ENCODE data around the gene FOXD2.
A peak's percentile ranks its signal among the peaks of the same experiment; 100 is the strongest.

FOXD2 gene

DNA sequence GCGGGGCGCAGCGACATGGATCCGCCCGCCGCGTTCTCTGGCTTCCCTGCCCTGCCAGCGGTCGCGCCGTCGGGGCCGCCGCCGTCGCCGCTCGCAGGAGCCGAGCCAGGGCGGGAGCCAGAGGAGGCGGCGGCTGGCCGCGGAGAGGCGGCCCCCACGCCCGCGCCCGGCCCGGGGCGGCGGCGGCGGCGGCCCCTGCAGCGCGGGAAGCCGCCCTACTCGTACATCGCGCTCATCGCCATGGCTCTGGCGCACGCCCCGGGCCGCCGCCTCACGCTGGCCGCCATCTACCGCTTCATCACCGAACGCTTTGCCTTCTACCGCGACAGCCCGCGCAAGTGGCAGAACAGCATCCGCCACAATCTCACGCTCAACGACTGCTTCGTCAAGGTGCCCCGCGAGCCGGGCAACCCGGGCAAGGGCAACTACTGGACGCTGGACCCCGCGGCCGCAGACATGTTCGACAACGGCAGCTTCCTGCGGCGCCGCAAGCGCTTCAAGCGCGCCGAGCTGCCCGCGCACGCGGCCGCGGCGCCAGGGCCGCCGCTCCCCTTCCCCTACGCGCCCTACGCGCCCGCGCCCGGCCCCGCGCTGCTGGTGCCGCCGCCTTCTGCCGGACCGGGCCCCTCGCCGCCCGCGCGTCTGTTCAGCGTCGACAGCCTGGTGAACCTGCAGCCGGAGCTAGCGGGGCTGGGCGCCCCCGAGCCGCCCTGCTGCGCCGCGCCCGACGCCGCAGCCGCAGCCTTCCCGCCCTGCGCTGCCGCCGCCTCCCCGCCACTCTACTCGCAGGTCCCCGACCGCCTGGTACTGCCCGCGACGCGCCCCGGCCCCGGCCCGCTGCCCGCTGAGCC, 21.3 kb upstream of the FOXD2 start:
- Histone ChIP-seq H3K27me3 (ENCODE audit: control insufficient read depth, insufficient read depth, low read length) (peaks cover 63% of the 10 kb centered on the region), H3K4me1 (ENCODE audit: control insufficient read depth, insufficient read depth, low read length) (no peaks in the 10 kb centered on the region), H3K27ac (ENCODE audit: low read length) (no peak overlapping the region), H3K4me3 (ENCODE audit: low read length) (peak overlapping the region; percentile 17; the same call in 1 of the 2 replicates), H3K9me3 (ENCODE audit: control insufficient read depth, insufficient read depth, low read length) (no peaks in the 10 kb centered on the region), H3K36me3 (ENCODE audit: control insufficient read depth, insufficient read depth, low read length) (no peaks in the 10 kb centered on the region)
- no peak for DNase-seq (ENCODE audit: low read depth, low spot score)
- WGBS (ENCODE audit: insufficient coverage, insufficient read length): no CpG with 5 or more reads among the region's 134 CpGs

DNA sequence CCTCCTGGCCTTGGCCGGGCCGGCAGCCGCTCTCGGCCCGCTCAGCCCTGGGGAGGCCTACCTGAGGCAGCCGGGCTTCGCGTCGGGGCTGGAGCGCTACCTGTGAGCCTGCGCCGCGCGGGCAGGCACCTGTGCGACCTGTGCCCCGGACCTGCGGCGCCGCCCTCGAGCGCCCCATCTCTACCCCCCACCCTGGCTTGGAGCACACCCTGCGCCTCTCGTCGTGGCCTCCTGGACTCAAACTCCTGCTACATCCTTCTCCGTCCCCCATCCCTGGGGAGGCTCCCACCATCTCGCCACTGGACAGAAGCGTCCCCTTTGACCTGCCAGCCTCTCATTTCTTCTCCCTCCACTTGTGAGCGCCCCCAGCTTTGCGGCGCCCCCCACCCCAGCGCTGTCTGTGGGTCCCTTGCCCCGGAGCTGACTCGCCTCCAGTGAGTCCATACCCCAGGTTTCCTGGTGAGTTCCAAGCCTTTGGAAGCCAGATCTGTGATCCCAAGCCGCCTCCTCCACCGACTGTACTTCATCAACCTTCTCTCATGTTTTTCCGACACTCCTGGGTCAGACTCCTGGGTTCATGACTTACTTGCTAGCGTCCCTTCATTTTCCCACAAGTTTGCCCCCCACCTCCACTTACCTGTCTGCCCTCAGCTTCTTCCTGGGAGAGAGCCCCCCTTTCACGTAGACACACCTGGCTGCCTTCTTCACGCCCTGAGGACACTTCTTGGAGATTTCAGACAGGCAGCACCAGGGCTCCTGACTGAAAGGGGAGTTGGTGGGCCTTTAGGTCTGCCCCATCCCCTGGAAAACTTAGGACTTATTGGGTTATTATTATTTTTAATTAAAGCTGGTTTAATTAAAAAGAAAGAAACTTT, 20.4 kb upstream of the FOXD2 start:
- Histone ChIP-seq H3K4me1 (ENCODE audit: control insufficient read depth, insufficient read depth, low read length) (no peaks in the 10 kb centered on the region), H3K27me3 (ENCODE audit: control insufficient read depth, insufficient read depth, low read length) (peaks cover 64% of the 10 kb centered on the region), H3K27ac (ENCODE audit: low read length) (no peak overlapping the region), H3K4me3 (ENCODE audit: low read length) (peak overlapping the region; percentile 8; the same call in 1 of the 2 replicates), H3K9me3 (ENCODE audit: control insufficient read depth, insufficient read depth, low read length) (no peaks in the 10 kb centered on the region), H3K36me3 (ENCODE audit: control insufficient read depth, insufficient read depth, low read length) (no peaks in the 10 kb centered on the region)
- no peak for DNase-seq (ENCODE audit: low read depth, low spot score)
- no CpG with 5 or more reads among the region's 39 CpGs for WGBS (ENCODE audit: insufficient coverage, insufficient read length)

DNA sequence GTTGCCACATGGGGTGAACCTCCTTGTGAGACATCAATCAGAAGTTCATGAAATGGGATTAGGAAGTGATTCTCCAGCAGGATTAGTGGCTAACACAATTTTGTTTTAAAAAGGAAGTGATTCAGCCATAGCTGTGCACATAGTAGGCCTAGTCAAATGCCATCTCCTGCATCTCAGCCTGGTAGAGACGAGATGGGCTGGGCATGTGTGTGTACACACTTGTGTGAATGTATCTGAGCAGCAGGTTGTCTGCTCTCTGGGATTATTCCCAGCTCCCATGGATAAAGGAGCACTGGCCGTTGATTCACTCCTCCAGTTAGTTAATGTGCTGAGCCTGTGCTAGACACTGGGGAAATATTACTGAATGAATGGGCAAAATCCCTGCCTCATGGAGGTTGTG, 19.7 kb upstream of the FOXD2 start:
- Histone ChIP-seq H3K36me3 (ENCODE audit: control insufficient read depth, insufficient read depth, low read length) (no peaks in the 10 kb centered on the region), H3K4me3 (ENCODE audit: low read length) (no peak overlapping the region), H3K27me3 (ENCODE audit: control insufficient read depth, insufficient read depth, low read length) (peaks cover 62% of the 10 kb centered on the region), H3K9me3 (ENCODE audit: control insufficient read depth, insufficient read depth, low read length) (no peaks in the 10 kb centered on the region), H3K27ac (ENCODE audit: low read length) (no peak overlapping the region), H3K4me1 (ENCODE audit: control insufficient read depth, insufficient read depth, low read length) (no peaks in the 10 kb centered on the region)
- DNase-seq (ENCODE audit: low read depth, low spot score): no peak
- WGBS (ENCODE audit: insufficient coverage, insufficient read length): no CpG with 5 or more reads among the region's 2 CpGs

DNA sequence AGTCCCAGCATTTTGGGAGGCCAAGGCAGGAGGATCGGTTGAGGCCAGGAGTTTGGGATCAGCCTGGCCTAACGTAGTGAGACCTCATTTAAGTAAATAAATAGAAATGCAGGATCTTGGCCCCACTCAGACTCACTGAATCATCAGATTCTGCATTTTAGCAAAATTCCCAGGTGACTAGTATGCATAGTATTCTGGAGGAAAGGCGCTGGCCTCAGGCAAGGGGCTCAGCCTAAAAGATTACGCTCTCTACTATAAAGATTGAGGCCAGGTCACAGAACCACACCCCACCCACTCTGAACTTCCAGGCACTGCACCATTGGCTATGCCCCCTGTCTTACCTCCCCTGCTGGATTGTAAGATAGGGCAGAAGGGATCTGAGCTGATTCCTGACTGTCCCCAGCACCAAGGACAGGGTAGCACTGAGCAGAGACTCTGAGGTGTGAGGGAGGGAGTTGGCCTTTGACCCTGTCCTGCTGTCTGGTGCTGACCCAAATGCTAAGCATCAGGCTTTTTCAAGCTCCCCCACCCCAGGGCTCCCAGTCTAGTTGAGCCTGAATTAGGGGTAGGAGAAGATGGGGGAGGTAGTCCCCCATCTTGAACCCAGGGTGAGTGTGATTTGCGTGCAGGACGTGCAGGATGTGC, 19.0 kb upstream of the FOXD2 start:
- DNase-seq (ENCODE audit: low read depth, low spot score): no peak
- H3K4me3 ChIP-seq (ENCODE audit: low read length): no peak overlapping the region
- peaks cover 61% of the 10 kb centered on the region for H3K27me3 ChIP-seq (ENCODE audit: control insufficient read depth, insufficient read depth, low read length)
- no CpG with 5 or more reads among the region's 6 CpGs for WGBS (ENCODE audit: insufficient coverage, insufficient read length)
- no peaks in the 10 kb centered on the region for H3K9me3 ChIP-seq (ENCODE audit: control insufficient read depth, insufficient read depth, low read length)
- H3K4me1 ChIP-seq (ENCODE audit: control insufficient read depth, insufficient read depth, low read length): no peaks in the 10 kb centered on the region
- H3K36me3 ChIP-seq (ENCODE audit: control insufficient read depth, insufficient read depth, low read length): no peaks in the 10 kb centered on the region
- no peak overlapping the region for H3K27ac ChIP-seq (ENCODE audit: low read length)

DNA sequence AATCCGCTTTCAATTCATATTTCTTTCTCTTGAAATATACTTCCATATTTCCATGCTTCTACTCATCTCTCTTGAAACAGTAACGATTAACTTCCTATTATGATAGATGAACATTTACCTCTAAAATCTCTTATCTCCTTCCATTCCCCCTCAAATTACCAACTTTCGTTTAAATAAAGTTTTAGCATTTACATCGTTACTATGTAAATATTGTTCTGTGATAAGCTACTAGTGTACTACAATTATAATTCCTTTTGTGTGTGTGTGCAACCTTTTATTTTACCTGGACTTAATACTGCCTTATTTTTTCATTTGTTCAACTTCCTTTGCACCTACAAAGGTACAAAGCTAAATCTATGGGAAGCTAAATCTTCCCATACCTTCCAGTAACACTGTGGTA, 17.3 kb upstream of the FOXD2 start:
- DNase-seq (ENCODE audit: low read depth, low spot score): no peak
- 100% methylated on average over 4 of the region's 4 CpGs for WGBS (ENCODE audit: insufficient coverage, insufficient read length)
- Histone ChIP-seq H3K36me3 (ENCODE audit: control insufficient read depth, insufficient read depth, low read length) (no peaks in the 10 kb centered on the region), H3K9me3 (ENCODE audit: control insufficient read depth, insufficient read depth, low read length) (no peaks in the 10 kb centered on the region), H3K27me3 (ENCODE audit: control insufficient read depth, insufficient read depth, low read length) (peaks cover 45% of the 10 kb centered on the region), H3K4me3 (ENCODE audit: low read length) (no peak overlapping the region), H3K27ac (ENCODE audit: low read length) (no peak overlapping the region), H3K4me1 (ENCODE audit: control insufficient read depth, insufficient read depth, low read length) (no peaks in the 10 kb centered on the region)

DNA sequence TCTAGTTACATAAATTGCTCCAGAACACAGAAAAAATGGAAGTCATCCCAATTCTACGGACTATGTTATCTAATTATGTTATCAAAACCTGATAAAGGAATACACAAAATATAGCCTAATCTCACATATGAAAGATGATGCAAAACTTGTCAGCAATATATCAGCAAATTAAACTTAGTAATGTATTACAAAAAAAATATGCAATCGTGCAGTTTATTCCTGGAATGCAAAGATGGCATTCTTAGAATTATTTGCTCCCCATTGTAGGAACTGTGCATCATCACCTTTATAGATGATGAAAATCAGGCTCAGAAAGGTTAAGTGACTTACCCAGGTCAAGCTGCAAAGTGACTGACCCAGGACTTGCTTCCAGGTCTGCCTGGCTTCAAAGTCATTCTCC, 14.0 kb upstream of the FOXD2 start:
- H3K9me3 ChIP-seq (ENCODE audit: control insufficient read depth, insufficient read depth, low read length): no peaks in the 10 kb centered on the region
- no peak overlapping the region for H3K4me3 ChIP-seq (ENCODE audit: low read length)
- H3K27ac ChIP-seq (ENCODE audit: low read length): no peak overlapping the region
- no peak for DNase-seq (ENCODE audit: low read depth, low spot score)
- no peaks in the 10 kb centered on the region for H3K4me1 ChIP-seq (ENCODE audit: control insufficient read depth, insufficient read depth, low read length)
- H3K36me3 ChIP-seq (ENCODE audit: control insufficient read depth, insufficient read depth, low read length): no peaks in the 10 kb centered on the region
- no CpG with 5 or more reads among the region's 2 CpGs for WGBS (ENCODE audit: insufficient coverage, insufficient read length)
- H3K27me3 ChIP-seq (ENCODE audit: control insufficient read depth, insufficient read depth, low read length): peaks cover 30% of the 10 kb centered on the region

DNA sequence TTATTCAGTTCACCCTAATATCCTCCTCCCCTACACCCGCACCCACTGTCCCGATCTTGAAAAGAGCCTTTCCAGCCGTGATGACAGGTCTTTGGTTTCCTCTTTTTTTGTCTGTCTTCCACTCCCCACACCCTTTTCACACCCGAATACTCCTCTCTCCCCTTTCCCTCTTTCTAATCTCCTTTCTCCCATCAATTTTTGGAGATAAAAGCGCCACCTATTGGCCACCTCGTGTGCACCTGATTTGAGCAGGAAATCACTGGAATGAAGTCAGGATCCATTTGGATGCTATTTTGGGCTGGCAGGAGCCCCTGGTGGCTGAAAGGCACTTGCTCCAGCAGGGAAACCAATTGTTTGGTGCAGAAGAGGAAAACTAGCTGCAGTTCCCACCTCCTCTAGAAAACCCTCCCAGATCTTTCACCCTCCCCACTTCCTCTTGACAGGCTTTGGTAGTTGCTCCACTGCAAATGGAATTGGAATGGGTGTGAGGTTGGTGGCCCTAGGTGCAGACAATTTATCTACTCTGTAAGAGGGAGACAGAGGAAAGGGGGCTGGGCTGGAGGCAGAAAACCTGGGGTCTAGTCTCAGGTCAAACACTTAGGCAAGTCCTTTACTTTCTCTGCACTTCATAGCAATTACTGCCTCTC, 13.4 kb upstream of the FOXD2 start:
- 100% methylated on average over 1 of the region's 6 CpGs for WGBS (ENCODE audit: insufficient coverage, insufficient read length)
- H3K4me3 ChIP-seq (ENCODE audit: low read length): no peak overlapping the region
- no peak overlapping the region for H3K27ac ChIP-seq (ENCODE audit: low read length)
- no peak for DNase-seq (ENCODE audit: low read depth, low spot score)
- no peaks in the 10 kb centered on the region for H3K36me3 ChIP-seq (ENCODE audit: control insufficient read depth, insufficient read depth, low read length)
- H3K27me3 ChIP-seq (ENCODE audit: control insufficient read depth, insufficient read depth, low read length): peaks cover 29% of the 10 kb centered on the region
- no peaks in the 10 kb centered on the region for H3K4me1 ChIP-seq (ENCODE audit: control insufficient read depth, insufficient read depth, low read length)
- no peaks in the 10 kb centered on the region for H3K9me3 ChIP-seq (ENCODE audit: control insufficient read depth, insufficient read depth, low read length)

DNA sequence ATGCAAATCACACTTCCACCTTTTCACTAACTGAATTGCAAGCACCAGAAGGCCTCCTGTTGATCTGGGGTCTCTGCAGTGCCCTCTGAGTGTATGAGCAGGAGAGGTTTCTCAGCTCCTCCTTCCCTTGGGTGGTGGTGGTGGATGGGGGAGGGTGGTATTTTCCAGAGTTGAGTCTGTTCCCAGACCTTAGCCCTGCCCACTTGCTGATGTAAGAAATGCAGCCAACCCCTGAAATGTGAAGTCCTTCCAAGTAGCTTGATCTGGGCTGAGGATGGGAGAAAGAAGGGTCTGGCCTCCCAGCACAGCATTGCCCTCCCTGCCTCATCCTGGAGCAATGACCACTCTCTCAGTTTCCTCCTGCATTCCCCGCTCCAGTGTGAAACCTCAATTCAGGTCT, 6.3 kb upstream of the FOXD2 start:
- H3K36me3 ChIP-seq (ENCODE audit: control insufficient read depth, insufficient read depth, low read length): no peaks in the 10 kb centered on the region
- no peaks in the 10 kb centered on the region for H3K9me3 ChIP-seq (ENCODE audit: control insufficient read depth, insufficient read depth, low read length)
- peaks cover 70% of the 10 kb centered on the region for H3K27me3 ChIP-seq (ENCODE audit: control insufficient read depth, insufficient read depth, low read length)
- no peak overlapping the region for H3K4me3 ChIP-seq (ENCODE audit: low read length)
- no peak overlapping the region for H3K27ac ChIP-seq (ENCODE audit: low read length)
- no peak for DNase-seq (ENCODE audit: low read depth, low spot score)
- no CpG with 5 or more reads among the region's 1 CpG for WGBS (ENCODE audit: insufficient coverage, insufficient read length)
- peaks cover 7% of the 10 kb centered on the region; the same call in 1 of the 2 replicates for H3K4me1 ChIP-seq (ENCODE audit: control insufficient read depth, insufficient read depth, low read length)

DNA sequence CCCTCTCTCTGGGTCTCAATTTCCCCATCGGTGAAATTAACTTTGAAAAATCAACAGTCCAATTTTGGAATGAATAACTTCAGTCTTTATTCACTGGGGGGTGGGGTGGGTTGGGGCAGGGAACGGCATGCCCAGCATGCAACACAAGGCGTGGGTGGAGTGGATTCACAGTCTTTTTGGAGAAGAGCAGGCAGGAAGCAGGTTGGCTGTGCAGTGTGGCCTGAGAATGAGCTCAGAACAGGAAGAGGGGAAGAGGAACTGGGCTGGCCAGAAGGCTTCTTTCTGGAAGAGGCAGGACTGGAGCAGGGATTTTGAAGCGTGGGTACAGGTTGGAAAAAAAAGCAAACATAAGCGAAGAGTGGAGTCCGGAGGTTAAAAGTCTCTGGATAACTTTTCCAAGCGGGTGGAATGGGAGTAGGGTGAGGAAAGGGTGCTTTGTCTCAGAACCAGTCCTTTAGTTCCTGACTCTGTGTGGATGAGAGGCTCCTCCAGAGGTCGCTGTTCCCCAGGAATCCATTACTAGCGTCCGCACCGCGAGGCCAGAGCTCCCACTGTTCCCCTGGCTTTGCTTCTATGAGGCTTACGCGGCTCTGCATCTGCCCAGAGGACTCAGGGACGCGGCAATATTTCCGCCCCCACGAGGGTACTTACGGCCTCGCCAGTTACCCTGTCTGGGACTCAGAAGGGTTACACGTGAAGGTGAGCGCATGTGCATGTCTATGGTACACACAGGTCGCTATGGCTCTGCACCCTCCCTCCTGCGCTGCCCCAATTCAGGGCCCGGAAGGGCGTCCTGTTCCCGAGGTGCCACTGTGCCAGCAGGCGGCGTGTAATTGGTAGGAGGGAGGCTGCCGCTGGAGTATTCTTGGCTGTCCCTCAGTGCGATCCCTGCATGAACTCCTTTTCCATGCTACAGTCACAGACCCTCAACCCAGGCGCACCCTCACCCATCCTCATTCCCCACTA, 5.5 kb upstream of the FOXD2 start:
- H3K4me1 ChIP-seq (ENCODE audit: control insufficient read depth, insufficient read depth, low read length): peaks cover 7% of the 10 kb centered on the region; the same call in 1 of the 2 replicates
- no peak for DNase-seq (ENCODE audit: low read depth, low spot score)

More for the DNA sequence above, 5.5 kb upstream of the FOXD2 start:
- Histone ChIP-seq H3K9me3 (ENCODE audit: control insufficient read depth, insufficient read depth, low read length) (no peaks in the 10 kb centered on the region), H3K4me3 (ENCODE audit: low read length) (peak overlapping the region; percentile 9; the same call in 1 of the 2 replicates), H3K36me3 (ENCODE audit: control insufficient read depth, insufficient read depth, low read length) (no peaks in the 10 kb centered on the region), H3K27ac (ENCODE audit: low read length) (no peak overlapping the region), H3K27me3 (ENCODE audit: control insufficient read depth, insufficient read depth, low read length) (peaks cover 75% of the 10 kb centered on the region)
- no CpG with 5 or more reads among the region's 32 CpGs for WGBS (ENCODE audit: insufficient coverage, insufficient read length)
